Endothelial cell of umbilical vein (primary cell): ENCODE data around the gene C5orf58. TPM values are rescaled to one million over a fixed set of nuclear protein-coding genes. Genes with fewer than 3 reads are reported as not detected.

Experiments used
- BruUV-seq: library from RNA; stranded (reverse); fragments of 400-500 nt; replicated peaks from 2 replicates; lab custom pipeline; 2021; lab: Mats Ljungman, UMichigan
- CTCF ChIA-PET: fragments of 300-600, 350-600 bp; sonication (Branson Sonifier 250); formaldehyde crosslinking; loops from one replicate; lab custom pipeline; 2021; ENCODE audit warnings: antibody characterized with exemption, inconsistent platforms; lab: Charles Lee
- POLR2A ChIA-PET: fragments of 300-600, 350-600 bp; sonication (Branson Sonifier 250); formaldehyde crosslinking; loops from one replicate; lab custom pipeline; 2021; ENCODE audit warnings: antibody characterized with exemption, inconsistent platforms; lab: Charles Lee
- DNase-seq: peaks from one replicate; pipeline ENCODE4 v3.0.0-alpha.2; 2011; ENCODE audit warnings: low read depth, low spot score
- FAIRE-seq: peaks from 2 replicates; lab custom pipeline; 2011; peaks lifted over from hg19 to GRCh38; lab: Jason Lieb, UNC
- H2AFZ ChIP-seq: 2 replicates; pipeline ENCODE4 v1.6.0; 2012; ENCODE audit warnings: low read depth, low read length, control low read depth, inconsistent platforms
- H3K27ac ChIP-seq: 2 replicates; pipeline ENCODE4 v1.5.1; 2011; ENCODE audit warnings: low read depth, mild to moderate bottlenecking, control low read depth, low read length, moderate library complexity; ENCODE audit not compliant: insufficient read depth
- H3K27me3 ChIP-seq, 2 experiments: 2 replicates each; pipeline versions ENCODE4 v1.6.0 to v1.6.1; 2011; ENCODE audit warnings: low read length in 2 of 2, mixed read lengths in 1 of 2; ENCODE audit not compliant: control insufficient read depth in 2 of 2, insufficient read depth in 2 of 2
- H3K36me3 ChIP-seq, 2 experiments: 2 replicates in 1 of 2; 3 replicates in 1 of 2; pipeline ENCODE4 v1.5.1; 2011; ENCODE audit warnings: low read length in 2 of 2, mild to moderate bottlenecking in 1 of 2, moderate library complexity in 1 of 2; ENCODE audit not compliant: control insufficient read depth in 2 of 2, insufficient read depth in 2 of 2; ENCODE audit errors: extremely low read depth in 1 of 2
- H3K4me1 ChIP-seq: 3 replicates; pipeline ENCODE4 v1.5.1; 2011; ENCODE audit warnings: mild to moderate bottlenecking, low read length; ENCODE audit not compliant: control insufficient read depth, insufficient read depth; ENCODE audit errors: extremely low read depth
- H3K4me2 ChIP-seq: 2 replicates; pipeline ENCODE4 v1.6.1; 2011; ENCODE audit warnings: low read length, control low read depth, mixed read lengths; ENCODE audit not compliant: insufficient read depth
- H3K4me3 ChIP-seq, 3 experiments: fragments of 200-600 bp in 1 of 3; sonication (generic), shearing (Covaris generic) in 1 of 3; replicated peaks in 1 of 3; 2 replicates each; pipeline ENCODE4 v1.5.1; 2011 to 2016; ENCODE audit warnings: control low read depth in 3 of 3, low read length in 3 of 3, mild to moderate bottlenecking in 2 of 3, inconsistent platforms in 1 of 3, low read depth in 1 of 3, moderate library complexity in 1 of 3; ENCODE audit not compliant: insufficient read depth in 1 of 3
- H3K79me2 ChIP-seq: 2 replicates; pipeline ENCODE4 v1.6.0; 2012; ENCODE audit warnings: low read length, inconsistent platforms; ENCODE audit not compliant: control insufficient read depth, insufficient read depth
- H3K9ac ChIP-seq: replicated peaks from 2 replicates; pipeline ENCODE3; 2011; ENCODE audit warnings: low read length, control low read depth; ENCODE audit not compliant: insufficient read depth; ENCODE audit errors: extremely low read depth
- H3K9me1 ChIP-seq: replicated peaks from 3 replicates; pipeline ENCODE4 v1.6.0; 2011; ENCODE audit warnings: mild to moderate bottlenecking, low read length; ENCODE audit not compliant: control insufficient read depth, insufficient read depth; ENCODE audit errors: extremely low read depth
- H3K9me3 ChIP-seq: replicated peaks from 2 replicates; pipeline ENCODE4 v1.5.1; 2012; ENCODE audit warnings: low read length, inconsistent platforms; ENCODE audit not compliant: control insufficient read depth, insufficient read depth
- H4K20me1 ChIP-seq: replicated peaks from 2 replicates; pipeline ENCODE3; 2011; ENCODE audit warnings: mild to moderate bottlenecking, low read length; ENCODE audit not compliant: control insufficient read depth, insufficient read depth; ENCODE audit errors: extremely low read depth
- EZH2 ChIP-seq: IDR thresholded peaks from 2 replicates; pipeline ENCODE4 v1.6.1; 2012; ENCODE audit warnings: borderline replicate concordance, low read depth, mild to moderate bottlenecking, moderate library complexity, low read length, inconsistent platforms; ENCODE audit not compliant: severe bottlenecking
- FOS ChIP-seq: IDR thresholded peaks from 2 replicates; pipeline ENCODE4 v1.6.1; 2011; ENCODE audit warnings: mild to moderate bottlenecking, low read length, moderate library complexity, borderline replicate concordance; ENCODE audit not compliant: insufficient read depth
- GATA2 ChIP-seq: IDR thresholded peaks from 2 replicates; pipeline ENCODE4 v1.7.0; 2011; ENCODE audit warnings: low read depth, mild to moderate bottlenecking, moderate library complexity, mixed read lengths, low read length; ENCODE audit not compliant: insufficient read length, insufficient read depth
- JUN ChIP-seq: IDR thresholded peaks from 2 replicates; pipeline ENCODE4 v1.6.1; 2011; ENCODE audit warnings: borderline replicate concordance, low read depth; ENCODE audit not compliant: insufficient read length, insufficient read depth
- MAX ChIP-seq: IDR thresholded peaks from 2 replicates; pipeline ENCODE4 v1.6.1; 2011; ENCODE audit not compliant: insufficient read depth, insufficient read length
- MYC ChIP-seq: IDR thresholded peaks from one replicate; pipeline ENCODE4 v1.6.1; 2011; ENCODE audit warnings: mild to moderate bottlenecking, low read depth, low read length
- POLR2A ChIP-seq: IDR thresholded peaks from 2 replicates; pipeline ENCODE4 v1.6.1; 2012; ENCODE audit warnings: low read depth, mild to moderate bottlenecking, control low read depth, low read length
- POLR2AphosphoS5 ChIP-seq: IDR thresholded peaks from 2 replicates; pipeline ENCODE4 v1.6.1; 2012; ENCODE audit warnings: low read depth, mild to moderate bottlenecking, control low read depth, low read length, moderate library complexity; ENCODE audit not compliant: insufficient read depth
- dilution Hi-C: fragments of 300-500 bp; cut with MboI; formaldehyde crosslinking; loops from one replicate; pipeline ENCODE4 v1.15.0; 2019; ENCODE audit warnings: low sequenced_read_pairs; ENCODE audit not compliant: extremely low pct_ligation_motif_present
- intact Hi-C: fragments of 100-400 bp; cut with micrococcal nuclease; formaldehyde crosslinking; loops from one replicate; pipeline ENCODE4 v1.10.0; 2022
- polyA plus RNA-seq, 4 experiments: library from polyadenylated mRNA; depleted of rRNA in 3 of 4; stranded (reverse) in 3 of 4; unstranded in 1 of 4; fragments of >200 nt; gene quantifications; 2 replicates each; pipeline versions ENCODE4 v1.2.1 to v1.2.3, GENCODE V29; 2011 to 2012; ENCODE audit warnings: missing spikeins in 1 of 4
- total RNA-seq: library from RNA; stranded (reverse); gene quantifications from 2 replicates; pipeline ENCODE4 v1.2.3, GENCODE V29; 2021
- TF ChIP-seq, protein P1 (sequence below), 2 donors: IDR thresholded peaks; 1 replicate in 1 of 2; 2 replicates in 1 of 2; pipeline ENCODE4 v1.5.1; 2011; ENCODE audit warnings: low read length in 2 of 2, mild to moderate bottlenecking in 2 of 2, moderate library complexity in 2 of 2, control low read depth in 1 of 2, inconsistent platforms in 1 of 2, low read depth in 1 of 2; ENCODE audit not compliant: insufficient read depth in 1 of 2; ENCODE audit errors: extremely low read depth in 1 of 2

Gene C5orf58
- total and polyA plus RNA-seq, 2 donors (not counting 3 experiments of a cell fraction or from before 2014, with no cell fraction given), result not detected

DNA sequence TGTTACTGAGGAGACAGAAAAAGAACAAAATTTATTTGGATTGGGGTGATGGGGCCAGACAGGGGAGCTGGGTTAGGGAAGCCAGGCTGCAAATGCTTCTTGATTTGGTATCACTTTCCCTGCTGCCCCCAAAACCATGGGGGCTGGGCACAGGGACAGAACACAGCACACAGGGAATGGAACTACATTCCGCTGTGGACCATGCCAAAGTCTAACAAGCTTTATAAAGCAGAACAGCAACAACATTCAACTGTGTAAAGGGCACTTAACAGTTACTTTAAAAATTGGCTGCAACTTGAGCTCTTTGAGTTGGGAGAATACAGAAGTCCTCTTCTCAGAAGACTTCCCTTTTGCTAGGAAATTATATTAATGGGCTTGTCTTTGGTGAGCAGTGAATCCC lies 23.8 kb downstream of the C5orf58 start:
- Histone ChIP-seq H3K27me3 (peaks cover 9 to 20% of the 10 kb centered on the region in 2 experiments), H3K4me2 (no peak overlapping the region), H3K4me1 (no peaks in the 10 kb centered on the region), H3K9me1 (no peaks in the 10 kb centered on the region), H3K9ac (no peak overlapping the region), H3K27ac (no peak overlapping the region), H2AFZ (no peak overlapping the region), H3K36me3 (no peaks in the 10 kb centered on the region), H3K4me3 (no peak overlapping the region), H3K9me3 (no peaks in the 10 kb centered on the region), H3K79me2 (no peaks in the 10 kb centered on the region), H4K20me1 (no peaks in the 10 kb centered on the region)
- intact Hi-C loops (no loop called here), dilution Hi-C loops (no loop called here)
- FAIRE-seq (no peak), DNase-seq (no peak)
- TF ChIP-seq POLR2AphosphoS5 (no peak), POLR2A (no peak), GATA2 (no peak), EZH2 (no peak), MYC (no peak), FOS (no peak), MAX (no peak), JUN (no peak)
- TF ChIP-seq, protein P1, sequence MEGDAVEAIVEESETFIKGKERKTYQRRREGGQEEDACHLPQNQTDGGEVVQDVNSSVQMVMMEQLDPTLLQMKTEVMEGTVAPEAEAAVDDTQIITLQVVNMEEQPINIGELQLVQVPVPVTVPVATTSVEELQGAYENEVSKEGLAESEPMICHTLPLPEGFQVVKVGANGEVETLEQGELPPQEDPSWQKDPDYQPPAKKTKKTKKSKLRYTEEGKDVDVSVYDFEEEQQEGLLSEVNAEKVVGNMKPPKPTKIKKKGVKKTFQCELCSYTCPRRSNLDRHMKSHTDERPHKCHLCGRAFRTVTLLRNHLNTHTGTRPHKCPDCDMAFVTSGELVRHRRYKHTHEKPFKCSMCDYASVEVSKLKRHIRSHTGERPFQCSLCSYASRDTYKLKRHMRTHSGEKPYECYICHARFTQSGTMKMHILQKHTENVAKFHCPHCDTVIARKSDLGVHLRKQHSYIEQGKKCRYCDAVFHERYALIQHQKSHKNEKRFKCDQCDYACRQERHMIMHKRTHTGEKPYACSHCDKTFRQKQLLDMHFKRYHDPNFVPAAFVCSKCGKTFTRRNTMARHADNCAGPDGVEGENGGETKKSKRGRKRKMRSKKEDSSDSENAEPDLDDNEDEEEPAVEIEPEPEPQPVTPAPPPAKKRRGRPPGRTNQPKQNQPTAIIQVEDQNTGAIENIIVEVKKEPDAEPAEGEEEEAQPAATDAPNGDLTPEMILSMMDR (IDR thresholded peaks at IDR 0.05; ENCODE audit: extremely low read depth in 1 of 2, insufficient read depth in 1 of 2, low read depth in 1 of 2, low read length in 2 of 2), result no peak
- ChIA-PET POLR2A (no interaction called here), CTCF (interaction anchor here (1.0 kb wide), 1 partner anchor 30 kb away, joined by 3 read pairs; no protein-coding TSS in a partner anchor)
- BruUV-seq, result no TSS peak
